HG02981 (cell line): Measurements from ENCODE around the gene AKT1S1.

Source experiments
- ATAC-seq: cut with Tn5 transposase; IDR thresholded peaks from one replicate; pipeline ENCODE4 v1.9.1; 2021; ENCODE audit warnings: mild to moderate bottlenecking, moderate library complexity; ENCODE audit not compliant: unreplicated experiment

The AKT1S1 gene

DNA sequence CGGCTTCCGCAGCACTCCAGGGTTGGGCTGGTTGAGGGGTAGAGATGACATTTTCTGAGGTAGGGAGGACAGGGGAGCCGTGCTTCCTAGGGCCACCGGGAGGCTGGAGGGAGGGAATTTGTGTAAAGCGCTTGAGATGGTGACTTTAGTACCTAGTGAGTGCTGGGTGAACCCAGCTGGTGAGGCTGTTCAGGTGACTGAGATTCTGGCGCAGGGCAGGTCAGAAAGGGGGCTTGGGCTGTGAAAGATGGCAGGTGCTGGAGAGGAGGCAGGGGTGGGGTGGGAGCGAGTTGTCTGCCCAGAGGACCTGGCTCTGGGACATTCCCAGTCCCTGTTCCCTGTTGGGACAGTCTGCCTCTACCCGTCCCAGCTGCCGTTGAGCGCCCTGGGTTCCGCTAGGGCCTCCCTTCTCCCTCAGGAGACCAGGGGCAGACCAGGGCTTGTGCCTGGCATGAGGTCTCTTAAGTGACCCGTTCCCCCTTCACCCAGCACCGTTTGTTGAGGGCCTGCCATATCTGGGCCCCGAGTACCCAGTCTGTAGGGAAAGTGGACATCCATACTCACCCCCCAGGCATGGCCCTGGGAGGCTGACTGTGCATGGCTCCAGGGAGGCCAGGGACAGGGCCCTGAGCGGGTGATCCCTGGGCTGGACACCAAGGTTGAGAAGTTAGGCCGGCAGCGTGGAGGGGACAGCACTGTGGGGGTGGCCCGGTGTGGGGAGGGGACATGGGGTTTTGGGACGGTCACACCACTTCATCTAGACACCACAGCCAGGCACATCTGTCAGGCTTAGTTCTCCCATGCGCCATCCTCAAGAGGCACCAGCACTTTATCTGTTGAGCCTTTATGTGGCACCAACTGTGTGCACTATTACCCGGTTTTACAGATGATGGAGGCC lies 21.2 kb downstream of the AKT1S1 start:
- no peak for ATAC-seq

DNA sequence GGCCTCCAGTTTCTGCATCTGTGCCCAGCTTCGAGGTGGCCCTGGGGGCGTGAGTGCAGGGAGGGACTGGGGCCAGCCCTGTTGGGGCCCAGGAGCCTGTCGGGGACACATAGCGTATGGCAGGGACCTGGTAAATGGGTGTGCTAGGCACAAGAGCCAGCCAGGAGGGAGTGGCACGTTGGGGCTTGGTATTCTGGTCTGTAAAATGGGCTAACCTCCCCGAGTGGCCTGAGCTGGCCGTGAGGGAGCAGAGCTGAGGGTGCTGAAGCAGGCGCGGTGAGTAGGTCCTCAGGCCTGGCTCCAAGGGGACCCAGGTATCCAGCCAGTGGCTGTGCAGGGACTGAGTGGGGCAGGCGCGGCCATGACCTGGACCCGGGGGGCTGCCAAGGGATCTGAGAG lies 21.9 kb downstream of the AKT1S1 start:
- ATAC-seq = no peak

DNA sequence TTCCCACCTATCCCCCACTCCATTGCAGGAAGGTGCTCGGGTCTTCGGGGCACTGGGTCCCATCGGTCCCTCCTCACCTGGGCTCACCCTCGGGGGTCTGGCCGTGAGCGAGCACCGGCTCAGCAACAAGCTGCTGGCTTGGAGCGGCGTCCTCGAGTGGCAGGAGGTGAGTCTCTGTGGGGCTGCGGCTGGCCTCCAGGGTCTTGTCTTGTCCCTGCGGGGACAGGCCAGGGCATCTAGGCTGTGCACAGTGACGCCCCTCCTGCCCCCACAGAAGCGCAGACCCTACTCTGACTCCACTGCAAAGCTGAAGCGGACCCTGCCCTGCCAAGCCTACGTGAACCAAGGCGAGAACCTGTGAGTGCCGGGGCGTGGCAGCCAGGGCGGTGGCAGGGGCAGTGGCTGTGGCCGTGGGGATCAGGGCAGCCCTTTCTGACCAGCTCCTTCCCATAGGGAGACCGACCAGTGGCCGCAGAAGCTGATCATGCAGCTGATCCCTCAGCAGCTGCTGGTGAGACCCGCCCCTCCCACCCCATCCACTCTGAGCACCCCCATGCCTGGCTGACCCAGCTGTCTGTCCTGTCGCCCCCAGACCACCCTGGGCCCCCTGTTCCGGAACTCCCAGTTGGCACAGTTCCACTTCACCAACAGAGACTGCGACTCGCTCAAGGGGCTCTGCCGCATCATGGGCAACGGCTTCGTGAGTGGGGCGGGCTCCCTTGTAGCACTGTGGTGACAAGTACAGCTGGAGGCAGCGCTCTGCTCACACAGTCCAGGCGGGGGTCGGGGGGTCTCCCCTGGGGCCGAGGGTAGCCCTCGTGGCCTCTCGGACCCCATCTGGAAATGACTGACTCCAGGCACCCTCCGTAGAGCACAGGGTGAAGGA lies 22.5 kb downstream of the AKT1S1 start:
- no peak for ATAC-seq

DNA sequence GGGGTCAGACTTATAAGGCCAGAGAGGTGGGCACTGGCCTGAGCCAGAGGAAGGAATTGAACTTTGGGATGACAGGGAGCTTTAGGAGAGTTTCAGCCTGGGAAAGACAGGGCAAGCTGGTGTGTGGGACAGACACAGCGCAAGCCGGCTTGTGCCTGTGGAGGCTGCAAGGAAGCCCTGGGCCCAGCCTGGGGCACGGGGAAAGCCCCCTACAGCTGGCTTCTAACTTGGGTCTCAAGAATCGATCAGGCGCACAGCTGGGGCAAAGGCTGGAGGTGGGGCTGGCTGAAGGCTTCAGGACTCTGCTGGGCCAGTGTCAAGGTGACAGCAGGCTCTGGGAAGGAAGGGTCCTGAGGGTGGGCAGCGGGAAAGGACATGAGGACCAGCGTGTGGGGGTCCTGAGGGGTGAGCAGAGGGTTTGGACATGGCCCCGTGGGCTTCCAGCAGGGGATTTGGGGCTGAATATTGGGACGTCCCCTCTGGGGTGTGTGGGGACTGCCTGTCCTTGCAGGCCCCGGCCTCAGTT lies 23.2 kb downstream of the AKT1S1 start:
- ATAC-seq = no peak

DNA sequence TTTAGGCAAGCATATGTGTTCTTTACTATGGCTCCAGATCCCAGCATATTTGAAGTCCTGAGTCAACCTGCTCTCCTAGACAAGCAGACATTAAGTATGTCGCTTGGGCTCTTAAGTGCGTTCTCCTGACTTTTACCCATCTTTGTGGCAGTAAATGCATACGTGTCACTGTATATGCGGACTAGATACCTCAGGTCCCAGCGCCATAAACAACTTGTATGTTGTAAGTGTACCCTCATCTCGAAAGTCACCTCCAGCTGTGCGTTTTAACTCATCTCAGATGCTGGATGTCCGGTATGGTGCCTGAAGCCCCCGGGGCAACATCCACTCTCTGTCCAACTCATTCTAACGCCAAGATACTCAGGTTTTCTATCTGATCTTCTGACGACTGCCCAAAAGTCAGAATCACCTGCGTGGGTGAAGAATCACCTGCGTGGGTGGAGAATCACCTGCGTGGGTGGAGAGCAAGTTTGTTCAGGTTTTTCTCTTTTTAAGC lies 24.5 kb downstream of the AKT1S1 start:
- no peak for ATAC-seq

DNA sequence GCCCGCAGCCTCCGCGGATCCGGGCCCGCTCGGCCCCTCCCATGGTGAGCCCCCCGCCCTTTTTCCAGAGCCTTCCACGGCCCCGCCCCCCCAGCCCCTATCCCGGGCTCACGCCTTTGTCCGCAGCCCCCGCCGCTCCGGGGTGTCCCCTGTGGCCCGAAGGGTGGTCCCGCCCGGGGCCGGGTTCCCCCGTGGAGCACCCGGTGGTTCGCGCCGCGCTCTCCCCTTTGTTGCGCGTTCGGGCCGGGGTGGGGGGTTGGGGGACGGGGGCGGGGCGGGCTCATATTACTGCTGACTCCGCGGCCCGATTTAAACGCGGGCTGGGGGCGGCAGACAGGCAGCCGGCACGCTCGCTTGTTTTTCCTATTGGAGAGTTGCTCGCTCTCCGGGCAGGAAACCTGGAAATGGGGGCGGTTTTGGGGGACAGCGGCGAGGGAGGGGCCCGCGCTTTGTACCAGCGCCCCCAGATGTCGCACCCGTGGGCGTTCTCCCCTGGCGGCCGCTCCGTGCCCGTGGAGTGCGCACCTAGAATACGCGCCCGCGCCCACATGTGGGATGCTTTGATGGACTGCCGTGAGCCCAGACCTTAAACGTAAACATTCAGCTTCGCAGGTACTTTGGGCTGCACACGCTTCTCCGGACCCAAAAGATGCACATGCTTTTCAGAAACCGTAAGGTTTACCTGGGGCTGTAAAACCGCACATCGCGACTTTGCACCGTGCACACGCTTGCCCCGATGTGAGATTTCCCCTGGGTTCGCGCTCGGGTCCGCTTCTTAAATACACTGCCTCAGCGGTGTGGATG lies 25.5 kb downstream of the AKT1S1 start:
- no peak for ATAC-seq

DNA sequence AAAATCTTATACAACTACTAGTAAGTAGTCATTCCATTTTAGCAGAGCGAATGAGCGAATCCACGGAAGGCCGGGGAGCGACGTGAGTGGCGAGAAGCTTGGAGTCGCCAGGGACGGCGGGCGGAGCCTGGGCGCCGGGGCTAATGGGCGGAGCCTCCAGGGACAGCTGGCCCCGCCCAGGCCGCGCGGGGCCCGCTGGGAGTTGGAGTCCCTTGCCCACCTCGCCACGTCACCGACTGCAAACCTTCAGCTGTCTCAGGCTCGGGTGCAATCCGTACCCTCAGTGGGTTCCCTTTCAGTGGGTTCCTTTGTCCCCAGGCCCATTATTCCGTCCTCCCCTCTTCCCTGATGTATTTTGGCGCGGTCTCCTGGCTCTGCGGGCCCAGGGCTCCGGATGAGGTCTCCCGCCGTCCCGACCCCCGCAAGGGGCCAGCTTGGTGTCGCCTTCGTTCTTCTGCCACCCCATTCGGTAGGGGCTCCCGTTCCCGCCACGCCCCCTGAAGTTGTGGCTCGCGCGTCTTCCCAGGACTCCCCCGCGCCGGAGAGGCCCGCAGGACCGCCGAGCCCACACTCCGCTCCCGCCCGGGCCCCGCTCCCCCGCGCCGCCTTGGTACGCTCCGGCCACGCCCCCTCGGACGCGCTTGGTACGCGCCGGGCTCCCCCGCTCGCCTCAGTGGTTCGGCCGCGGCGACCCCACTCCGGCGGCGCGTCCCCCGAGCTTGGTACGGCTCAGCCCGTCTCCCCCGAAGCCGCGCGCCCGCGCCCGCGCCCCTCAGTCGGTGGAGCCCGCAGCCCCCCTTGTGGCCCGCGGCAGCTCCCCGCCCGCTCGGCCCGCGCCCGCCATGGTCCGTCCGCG lies 26.4 kb downstream of the AKT1S1 start, which contains the start of gene PTOV1:
Gene PTOV1, plus strand, starts transcription at position 673 of the 856 bp plus-strand sequence.
- peak; percentile 59 for ATAC-seq

DNA sequence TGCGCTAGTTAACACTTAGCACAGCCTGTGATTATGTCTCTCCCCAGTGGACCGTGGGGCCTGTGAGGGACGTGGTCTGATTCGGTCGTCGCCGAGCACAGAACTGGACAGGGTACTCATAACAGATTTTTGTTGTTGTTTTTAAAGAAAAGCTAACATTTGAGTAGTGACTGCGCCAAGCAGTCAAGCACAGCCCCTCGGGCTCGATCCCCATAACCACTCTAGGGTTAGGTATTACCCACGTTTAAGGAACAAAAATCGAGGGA lies 27.0 kb downstream of the AKT1S1 start:
- no peak for ATAC-seq

DNA sequence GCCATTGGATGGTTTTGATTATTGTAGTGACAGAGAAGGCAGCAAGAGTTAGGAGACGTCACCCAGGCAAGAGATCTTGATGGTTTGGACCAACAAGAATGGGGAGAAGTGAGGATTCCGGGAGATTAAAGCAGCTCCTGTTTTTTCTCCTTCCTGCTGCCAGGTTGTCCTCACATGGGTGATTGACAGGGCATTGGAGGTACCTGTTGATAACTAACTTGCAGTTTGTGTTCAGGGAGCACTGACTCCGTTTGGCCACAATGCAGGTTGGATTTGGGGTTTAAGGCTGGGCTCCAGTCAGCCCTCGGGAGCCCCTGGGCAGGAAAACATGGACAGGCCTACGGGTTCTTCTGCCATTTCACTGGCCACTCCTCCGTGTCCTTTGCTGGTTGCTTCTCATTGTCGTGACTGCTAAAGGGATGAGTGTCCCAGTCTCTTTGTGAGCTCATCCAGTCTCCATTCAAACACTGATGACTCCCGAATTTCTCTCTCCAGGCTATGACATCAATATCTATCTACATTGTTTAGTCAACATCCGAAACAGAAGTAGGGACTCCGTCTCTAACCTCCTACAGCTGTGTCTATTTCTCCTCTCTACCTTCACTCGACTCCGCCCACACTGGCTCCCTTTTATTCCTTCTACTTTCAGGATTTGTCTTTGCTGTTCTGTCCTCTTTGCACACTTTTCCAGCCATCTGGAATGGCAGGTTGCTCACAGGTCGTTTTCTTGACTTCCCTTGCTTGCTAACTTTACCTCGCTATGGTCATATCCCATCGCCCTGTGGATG lies 27.5 kb downstream of the AKT1S1 start:
- no peak for ATAC-seq

DNA sequence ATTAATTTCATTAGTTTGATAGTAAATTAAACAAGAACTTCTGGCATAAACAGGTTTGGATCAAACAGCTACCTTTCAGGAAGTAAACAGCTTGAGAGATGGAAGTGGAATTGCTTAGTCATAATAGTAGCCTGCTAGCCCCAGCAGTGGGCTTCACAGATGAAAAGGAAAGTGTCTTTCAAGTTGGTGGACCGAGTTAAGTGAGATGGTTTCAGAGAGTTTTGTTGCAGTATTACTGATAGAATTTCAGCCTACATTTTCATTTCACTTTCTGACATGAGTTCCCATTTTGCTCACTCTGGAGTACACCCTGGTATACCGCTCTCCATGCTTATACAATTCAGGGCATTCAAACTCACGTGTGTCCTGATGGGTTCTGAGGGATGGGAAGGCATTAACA lies 28.2 kb downstream of the AKT1S1 start:
- no peak for ATAC-seq

DNA sequence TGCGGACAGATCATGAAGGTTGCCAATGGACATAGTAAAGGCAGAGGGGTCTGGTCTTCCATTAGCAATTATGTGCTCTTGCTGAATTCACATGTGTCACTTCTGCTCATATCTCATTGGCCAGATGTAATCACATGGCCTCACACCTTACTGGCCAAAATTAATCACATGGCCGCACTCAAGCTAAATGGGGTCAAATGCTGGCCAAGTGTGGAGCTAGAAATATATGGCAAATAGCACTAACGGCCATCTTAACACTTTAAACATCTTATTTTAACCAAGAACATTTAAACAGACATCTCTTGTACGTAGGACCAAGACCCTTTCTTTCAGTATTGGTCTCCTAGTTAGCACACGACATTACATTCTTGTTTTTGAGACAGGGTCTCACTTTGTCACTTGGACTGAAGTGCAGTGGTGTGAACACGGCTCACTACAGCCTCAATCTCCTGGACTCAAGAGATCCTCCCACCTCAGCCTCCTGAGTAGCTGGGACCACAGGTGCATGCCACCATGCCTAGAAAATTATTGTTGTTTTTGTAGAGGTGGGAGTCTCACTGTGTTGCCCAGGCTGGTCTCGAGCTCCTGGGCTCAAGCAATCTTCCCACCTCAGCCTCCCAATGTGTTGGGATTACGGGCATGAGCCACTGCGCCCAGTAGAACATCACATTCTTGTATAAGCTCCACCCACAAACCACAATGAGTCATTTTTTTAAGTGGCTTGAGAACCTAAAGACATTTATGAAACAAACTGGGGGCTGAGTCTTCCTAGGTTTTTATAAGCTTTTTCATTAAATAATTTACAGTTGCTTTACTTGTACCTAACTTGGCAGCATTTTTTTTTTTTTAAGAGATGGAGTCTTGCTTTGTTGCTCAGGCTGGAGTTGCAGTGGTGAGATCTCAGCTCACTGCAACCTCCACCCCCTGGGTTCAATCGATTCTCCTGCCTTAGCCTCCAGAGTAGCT lies 29.1 kb downstream of the AKT1S1 start:
- ATAC-seq = no peak

DNA sequence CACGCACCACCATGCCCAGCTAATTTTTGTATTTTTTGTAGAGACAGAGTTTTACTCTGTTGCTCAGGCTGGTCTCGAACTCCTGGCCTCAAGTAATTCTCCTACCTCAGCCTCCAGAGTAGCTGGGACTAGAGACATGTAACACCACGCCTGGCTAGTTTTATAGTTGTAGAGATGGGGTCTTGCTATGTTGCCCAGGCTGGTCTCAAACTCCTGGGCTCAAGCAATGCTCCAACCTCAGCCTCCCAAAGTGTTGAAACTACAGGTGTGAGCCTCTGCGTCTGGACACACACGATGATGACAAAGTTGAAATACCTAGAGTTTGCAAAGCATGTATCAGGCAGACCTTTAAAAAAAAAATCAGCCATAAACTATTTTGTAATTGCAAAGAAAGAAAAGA lies 30.7 kb downstream of the AKT1S1 start:
- ATAC-seq = no peak

DNA sequence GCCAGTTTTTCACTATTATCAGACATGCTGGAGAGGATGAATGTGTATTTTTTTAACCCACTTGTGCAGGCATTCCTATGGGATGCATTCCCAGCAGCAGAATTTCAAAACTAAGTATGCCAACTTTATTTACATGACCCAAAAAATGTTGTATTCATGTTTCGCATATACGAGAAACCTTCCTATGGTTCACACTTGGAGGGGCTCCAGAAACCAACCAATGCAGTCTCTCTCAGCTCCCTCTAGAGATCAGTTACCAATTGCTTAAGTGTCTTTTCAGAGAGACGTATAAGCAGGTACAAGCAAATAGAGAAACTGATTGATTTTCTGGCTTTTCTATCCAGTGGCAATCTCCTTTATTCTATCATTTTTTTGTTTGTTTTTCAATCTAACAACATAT lies 31.7 kb downstream of the AKT1S1 start:
- ATAC-seq = no peak

DNA sequence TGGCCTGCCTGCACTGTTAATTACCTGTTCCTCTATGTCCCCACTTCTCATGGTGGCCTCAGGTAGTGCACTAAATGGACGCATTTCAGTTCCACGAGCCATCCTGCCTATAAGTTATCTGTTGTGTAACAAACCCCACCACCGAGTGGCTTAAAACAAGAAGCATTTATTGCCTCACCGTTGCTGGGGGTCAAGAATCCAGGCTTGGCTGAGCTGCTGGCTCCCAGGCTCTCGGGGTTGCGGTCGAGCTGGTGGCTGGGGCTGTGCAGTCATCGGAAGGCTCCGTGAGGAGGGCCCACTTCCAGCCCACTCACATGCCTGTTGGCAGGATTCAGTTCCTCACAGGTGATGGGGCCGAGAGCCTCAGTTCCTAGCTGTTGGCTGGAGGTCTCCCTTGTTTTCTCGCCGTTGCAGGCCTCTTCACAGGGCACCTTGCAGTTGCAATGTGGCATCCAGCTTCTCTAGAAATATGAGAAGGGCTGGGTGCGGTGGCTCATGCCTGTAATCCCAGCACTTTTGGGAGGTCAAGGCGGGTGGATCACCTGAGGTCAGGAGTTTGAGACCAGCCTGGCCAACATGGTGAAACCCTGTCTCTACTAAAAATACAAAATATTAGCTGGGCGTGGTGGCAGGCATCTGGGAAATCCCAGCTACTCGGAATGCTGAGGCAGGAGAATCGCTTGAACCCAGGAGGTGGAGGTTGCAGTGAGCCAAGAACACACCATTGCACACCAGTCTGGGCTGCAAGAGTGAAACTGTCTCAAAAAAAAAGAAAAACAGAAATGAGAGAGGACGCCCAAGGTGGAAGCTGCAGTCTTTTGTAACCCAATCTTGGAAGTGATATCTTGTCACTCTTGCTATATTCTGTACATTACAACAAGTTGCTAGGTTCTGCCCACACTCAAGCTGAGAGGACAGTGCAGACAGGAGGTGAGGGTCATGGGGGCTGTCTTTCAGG lies 32.7 kb downstream of the AKT1S1 start:
- ATAC-seq = no peak

DNA sequence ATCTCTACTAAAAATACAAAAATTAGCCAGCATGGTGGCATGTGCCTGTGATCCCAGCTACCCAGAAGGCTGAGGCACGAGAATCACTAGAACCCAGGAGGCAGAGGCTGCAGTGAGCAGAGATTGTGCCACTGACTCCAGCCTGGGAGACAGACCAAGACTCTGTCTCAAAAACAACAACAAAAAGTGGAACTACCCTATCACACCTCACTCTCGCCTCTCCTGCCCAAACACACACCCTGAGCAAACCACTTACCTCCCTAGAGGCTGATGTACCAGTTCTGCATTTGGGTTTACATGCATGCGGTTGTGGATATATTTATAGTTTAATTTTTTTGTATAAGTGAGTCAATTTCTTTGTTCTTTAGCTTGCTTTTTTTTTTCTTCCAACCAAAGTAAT lies 33.9 kb downstream of the AKT1S1 start:
- ATAC-seq = no peak

DNA sequence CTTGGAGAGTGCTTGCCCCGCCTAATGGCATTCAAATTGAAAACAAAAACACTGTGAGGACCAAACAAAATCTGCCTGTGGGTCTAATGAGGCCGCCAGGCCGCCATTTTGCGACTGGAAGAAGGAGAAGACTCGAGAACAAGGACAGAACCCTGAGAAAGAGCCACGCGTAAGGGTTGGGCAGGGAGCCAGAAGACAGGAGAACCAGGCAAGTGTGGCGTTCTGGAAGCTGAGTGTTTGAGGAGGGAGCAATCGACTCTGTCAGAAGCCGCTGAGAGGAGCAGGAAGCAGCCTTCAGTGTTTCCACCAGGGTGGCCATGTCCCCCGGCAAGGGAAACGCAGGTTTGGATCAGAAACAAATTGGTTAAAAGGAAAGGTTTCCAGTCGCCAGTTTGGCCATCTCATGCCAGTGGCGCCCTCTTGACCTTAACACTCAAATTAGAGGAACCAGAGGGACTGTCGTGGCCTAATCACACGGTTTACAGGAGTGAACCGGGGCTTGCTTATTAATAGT lies 36.4 kb downstream of the AKT1S1 start:
- ATAC-seq = no peak

DNA sequence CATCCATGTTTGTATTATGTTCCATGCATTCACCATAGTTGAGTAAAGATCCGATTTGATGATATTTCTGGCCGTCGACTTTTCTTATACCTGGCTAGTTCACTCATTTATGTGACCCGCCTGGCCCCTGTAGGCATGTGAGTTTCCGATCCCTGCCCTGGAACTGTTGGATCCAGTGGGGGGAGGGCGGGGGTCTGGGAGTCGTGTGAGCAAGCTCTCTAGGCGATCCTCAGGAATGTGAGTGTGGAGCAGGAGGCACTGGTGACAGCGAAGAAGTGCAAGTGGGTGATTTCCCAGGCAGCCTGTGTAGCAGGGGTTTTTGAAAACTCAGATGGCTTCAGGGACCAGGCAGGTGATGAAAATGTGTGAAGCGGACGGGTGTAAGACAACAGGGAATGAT lies 36.8 kb downstream of the AKT1S1 start:
- no peak for ATAC-seq
